Prostate gland (tissue), 2 donors: ENCODE data around the gene FKBP2.

Experiments used
- CTCF ChIP-seq, 4 experiments: fragments of 200-600 bp in 2 of 4; fragments of 450-650 bp in 2 of 4; sonication (generic) in 2 of 4; IDR thresholded peaks; 1 replicate in 3 of 4; 2 replicates in 1 of 4; pipeline ENCODE4 v1.5.1; 2016 to 2019; ENCODE audit warnings: antibody characterized with exemption in 4 of 4, mild to moderate bottlenecking in 2 of 4, moderate library complexity in 2 of 4
- POLR2A ChIP-seq: fragments of 450-650 bp; IDR thresholded peaks from one replicate; pipeline ENCODE4 v1.6.1; 2016; ENCODE audit warnings: antibody characterized with exemption, mild to moderate bottlenecking
- POLR2AphosphoS5 ChIP-seq: sonication (generic); formaldehyde crosslinking; IDR thresholded peaks from one replicate; pipeline ENCODE4 v1.6.1; 2017; ENCODE audit warnings: antibody characterized with exemption

DNA sequence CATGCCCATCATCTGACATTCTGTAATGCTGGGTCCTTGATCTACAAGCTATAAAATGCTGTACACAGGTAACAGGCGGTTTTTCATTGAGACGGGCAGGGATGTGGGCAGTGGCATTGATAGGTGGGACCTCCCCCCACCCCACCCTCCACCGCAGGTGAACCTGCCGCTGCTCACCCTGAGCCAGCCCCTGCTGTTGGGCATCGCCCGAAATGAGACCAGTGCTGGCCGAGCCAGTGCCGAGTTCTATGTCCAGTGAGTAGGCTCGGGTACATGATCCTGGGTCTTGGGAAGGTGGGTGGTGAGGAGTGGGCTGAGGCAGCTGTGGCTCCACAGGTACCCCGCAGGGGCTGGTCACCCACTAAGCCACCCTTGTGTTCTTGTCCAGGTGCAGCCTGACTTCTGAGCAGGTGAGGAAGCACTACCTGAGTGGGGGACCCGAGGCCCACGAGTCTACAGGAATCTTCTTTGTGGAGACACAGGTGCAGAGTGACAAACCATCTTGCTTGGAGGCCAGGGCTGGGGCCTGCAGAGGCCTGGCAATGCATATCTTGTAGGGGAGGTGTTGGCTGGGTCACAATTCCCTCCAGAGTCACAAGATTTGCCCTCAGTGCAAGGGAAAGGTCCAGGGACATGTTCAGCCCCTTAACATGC, 11.7 kb upstream of the FKBP2 start:
- TF ChIP-seq CTCF (IDR thresholded peaks at IDR 0.05) (no peak), POLR2A (no peak), POLR2AphosphoS5 (no peak)
